ENCODE measurements around the gene OR52W1.

DNA sequence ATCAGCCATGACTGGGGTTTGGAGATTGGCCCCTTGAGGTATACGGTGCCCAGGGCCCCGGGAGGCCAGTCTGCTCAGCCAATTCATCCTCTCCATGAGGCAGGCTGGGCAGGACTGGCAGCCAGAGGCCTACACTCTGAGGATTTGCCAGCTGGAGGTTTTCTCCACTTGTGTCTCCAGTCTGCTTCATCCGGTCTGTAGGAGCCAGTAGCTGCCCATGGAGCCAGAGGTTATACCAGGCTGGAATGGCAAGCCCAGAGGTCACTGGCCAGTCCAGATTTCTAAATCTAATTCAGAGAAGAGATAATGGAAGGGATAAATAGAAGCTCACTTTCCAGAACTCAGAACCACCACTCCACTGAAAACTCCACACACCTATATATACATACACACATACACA is 25.4 kb downstream of the OR52W1 start:
- TF ChIP-seq POLR2A (IDR thresholded peaks at IDR 0.05) (no peak), CTCF (IDR thresholded peaks at IDR 0.05) (no peak)

Data from lower leg skin (tissue), 3 donors.